Psoas muscle (tissue), 8 donors: ENCODE results near the gene MGAT5B. TPM values are rescaled to one million over a fixed set of nuclear protein-coding genes. Genes with fewer than 3 reads are reported as not detected.

Experiments used
- ATAC-seq, 4 donors: fragments of 200-7000 bp; cut with Tn5 transposase; one replicate each; pipeline ENCODE4 v1.9.1; 2020; ENCODE audit warnings: moderate library complexity in 3 of 4, mild to moderate bottlenecking in 2 of 4
- DNase-seq, 2 donors: peaks; one replicate each; pipeline ENCODE4 v3.0.0-alpha.2; 2020
- H3K27ac ChIP-seq: fragments of 200-600 bp; one replicate; pipeline ENCODE4 v1.8.0; 2022
- H3K27me3 ChIP-seq, 3 donors: fragments of 200-600 bp in 1 of 3; one replicate each; pipeline versions ENCODE4 v1.6.1 to v1.8.0; 2013 to 2022; ENCODE audit warnings: low read length in 2 of 3, mild to moderate bottlenecking in 2 of 3, moderate library complexity in 1 of 3; ENCODE audit not compliant: insufficient read depth in 3 of 3
- H3K36me3 ChIP-seq, 2 donors: fragments of 200-600 bp in 1 of 2; one replicate each; pipeline versions ENCODE4 v1.6.1 to v1.8.0; 2013 to 2022; ENCODE audit warnings: low read depth in 1 of 2, mild to moderate bottlenecking in 1 of 2, moderate library complexity in 1 of 2; ENCODE audit not compliant: insufficient read depth in 1 of 2
- H3K4me1 ChIP-seq: fragments of 200-600 bp; one replicate; pipeline ENCODE4 v1.8.0; 2022
- H3K4me3 ChIP-seq: fragments of 200-600 bp; one replicate; pipeline ENCODE4 v1.8.0; 2022; ENCODE audit warnings: mild to moderate bottlenecking
- H3K9me3 ChIP-seq: fragments of 200-600 bp; one replicate; pipeline ENCODE4 v1.8.0; 2022
- WGBS, 3 donors: extraction: QIAGEN DNeasy Blood & Tissue Kit; methylation state at CpG; one replicate each; pipeline versions ENCODE4 v1.1.6 to v1.1.7; 2013; 5-methylcytosine and 5-hydroxymethylcytosine counted together
- intact Hi-C, 2 donors: fragments of 100-400 bp; cut with DNase I; formaldehyde crosslinking; loops; one replicate each; pipeline versions ENCODE4 v1.11.0 to v1.14.2; 2022
- polyA plus RNA-seq, 3 donors: library from polyadenylated mRNA; stranded (reverse); fragments of 200-250 nt; gene quantifications; one replicate each; pipeline ENCODE4 v1.2.3, GENCODE V29; 2013
- total RNA-seq, 4 donors: library from RNA; stranded (reverse); fragmentation: NEBNext Ultra II Directional in 2 of 4; extraction: Animal tissue kit (Norgen Biotek cat#: 25700) in 2 of 4; gene quantifications; one replicate each; pipeline versions ENCODE4 v1.2.1 to v1.2.4, GENCODE V29; 2021 to 2023
- TF ChIP-seq, protein P1 (sequence below): fragments of 200-600 bp; IDR thresholded peaks from one replicate; pipeline ENCODE4 v1.8.0; 2022; ENCODE audit warnings: antibody characterized with exemption
- donor health status: healthy with polysubstance abuse.
- donor health status: DM: no; HTN: no; CAD: no; lungs with moderate emphysema.
- donor health status: Bipolar disorder and iron deficiency.
- donor health status: healthy.
- donor health status: DM: yes; HTN: yes; CAD: no.
- donor health status: DM: no; HTN: no; CAD: no.
- donor health status: DM: no; HTN: no; CAD: no.
- donor health status: DM: yes; HTN: yes; CAD: no.

MGAT5B gene
- total and polyA plus RNA-seq, 7 donors, result 0.03 to 0.34 (median 0.05) TPM; not detected in 3

- H3K36me3 ChIP-seq, result no peaks in the 10 kb centered on the region
- intact Hi-C loops, result loop anchor here (5.0 kb wide), 1 partner anchor 382 kb away; no protein-coding TSS in a partner anchor
- 54 to 62% (median 58%) methylated on average over 10 of the region's 10 CpGs for WGBS, 3 donors
- H3K9me3 ChIP-seq, result no peaks in the 10 kb centered on the region
- H3K27me3 ChIP-seq, result peaks cover 0 to 16% (median 10%) of the 10 kb centered on the region in 3 donors
- ATAC-seq (peak in 2 of 4 donors; percentile 51 to 52), DNase-seq (no peak)
- no peak overlapping the region for H3K27ac ChIP-seq
- TF ChIP-seq, protein P1, sequence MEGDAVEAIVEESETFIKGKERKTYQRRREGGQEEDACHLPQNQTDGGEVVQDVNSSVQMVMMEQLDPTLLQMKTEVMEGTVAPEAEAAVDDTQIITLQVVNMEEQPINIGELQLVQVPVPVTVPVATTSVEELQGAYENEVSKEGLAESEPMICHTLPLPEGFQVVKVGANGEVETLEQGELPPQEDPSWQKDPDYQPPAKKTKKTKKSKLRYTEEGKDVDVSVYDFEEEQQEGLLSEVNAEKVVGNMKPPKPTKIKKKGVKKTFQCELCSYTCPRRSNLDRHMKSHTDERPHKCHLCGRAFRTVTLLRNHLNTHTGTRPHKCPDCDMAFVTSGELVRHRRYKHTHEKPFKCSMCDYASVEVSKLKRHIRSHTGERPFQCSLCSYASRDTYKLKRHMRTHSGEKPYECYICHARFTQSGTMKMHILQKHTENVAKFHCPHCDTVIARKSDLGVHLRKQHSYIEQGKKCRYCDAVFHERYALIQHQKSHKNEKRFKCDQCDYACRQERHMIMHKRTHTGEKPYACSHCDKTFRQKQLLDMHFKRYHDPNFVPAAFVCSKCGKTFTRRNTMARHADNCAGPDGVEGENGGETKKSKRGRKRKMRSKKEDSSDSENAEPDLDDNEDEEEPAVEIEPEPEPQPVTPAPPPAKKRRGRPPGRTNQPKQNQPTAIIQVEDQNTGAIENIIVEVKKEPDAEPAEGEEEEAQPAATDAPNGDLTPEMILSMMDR, result no peak
- no peak overlapping the region for H3K4me3 ChIP-seq
- peaks cover 15% of the 10 kb centered on the region for H3K4me1 ChIP-seq
These were observed 3.0 kb upstream of the MGAT5B start for GRCh38 chr17:76865174-76865573.

GRCh38 chr17:76866203-76866602 lies 2.0 kb upstream of the MGAT5B start:
- Histone ChIP-seq H3K4me3 (no peak overlapping the region), H3K27ac (no peak overlapping the region), H3K4me1 (peaks cover 15% of the 10 kb centered on the region), H3K27me3 (peaks cover 0 to 27% (median 19%) of the 10 kb centered on the region in 3 donors), H3K36me3 (no peaks in the 10 kb centered on the region), H3K9me3 (no peaks in the 10 kb centered on the region)
- ATAC-seq, result no peak
- intact Hi-C loops, result loop anchor here (5.0 kb wide), 1 partner anchor 381 kb away; no protein-coding TSS in a partner anchor
- TF ChIP-seq, protein P1, result no peak
- no peak for DNase-seq
- WGBS, 3 donors, result 66 to 77% (median 67%) methylated on average over 5 of the region's 5 CpGs

- 64 to 70% (median 69%) methylated on average over 9 of the region's 9 CpGs for WGBS, 3 donors
- Histone ChIP-seq H3K27ac (no peak overlapping the region), H3K4me1 (peaks cover 15% of the 10 kb centered on the region), H3K9me3 (no peaks in the 10 kb centered on the region), H3K36me3 (no peaks in the 10 kb centered on the region), H3K4me3 (no peak overlapping the region), H3K27me3 (peaks cover 0 to 33% (median 19%) of the 10 kb centered on the region in 3 donors)
- intact Hi-C loops, result loop anchor here (1.0 to 5.0 kb wide), 2 partner anchors 189 to 380 kb away; no protein-coding TSS in a partner anchor
- TF ChIP-seq, protein P1, result no peak
- no peak for DNase-seq
- no peak for ATAC-seq
These were observed 1.2 kb upstream of the MGAT5B start for GRCh38 chr17:76866774-76867577.

DNA sequence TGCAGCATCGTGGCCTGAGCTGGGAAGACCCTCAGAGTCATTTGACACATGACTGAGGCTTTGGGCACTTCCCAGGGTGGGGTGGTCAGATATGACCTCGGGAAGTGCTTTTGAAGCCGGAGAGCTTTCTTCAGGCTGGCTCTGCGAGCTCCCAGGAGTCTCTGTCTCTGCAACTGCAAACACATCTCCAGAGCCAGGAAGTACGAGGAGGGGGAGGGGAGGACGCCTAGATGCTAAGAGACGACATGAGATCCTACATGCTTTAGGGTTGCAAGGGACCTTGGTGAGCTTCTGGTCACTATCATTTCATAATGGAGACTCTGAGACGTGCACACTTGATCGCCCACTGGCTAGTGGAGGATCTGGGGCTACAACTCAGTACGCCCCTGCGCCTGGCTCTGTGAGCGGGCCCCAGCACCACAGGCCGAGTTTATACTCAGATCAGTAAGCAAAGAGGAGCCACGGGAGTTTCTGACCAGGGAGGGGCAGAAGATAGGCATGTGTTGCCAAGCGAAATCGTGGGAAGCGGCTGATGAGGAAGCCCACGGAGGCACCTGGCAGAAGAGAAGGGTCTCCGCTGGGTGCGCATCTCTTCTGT lies 527 bp upstream of the MGAT5B start:
- Histone ChIP-seq H3K4me3 (peak overlapping the region; percentile 49), H3K4me1 (peaks cover 15% of the 10 kb centered on the region), H3K9me3 (no peaks in the 10 kb centered on the region), H3K36me3 (no peaks in the 10 kb centered on the region), H3K27ac (no peak overlapping the region), H3K27me3 (peaks cover 0 to 34% (median 19%) of the 10 kb centered on the region in 3 donors)
- 28 to 38% (median 36%) methylated on average over 20 of the region's 20 CpGs for WGBS, 3 donors
- intact Hi-C loops, result loop anchor here (1.0 to 5.0 kb wide), 3 partner anchors 189 to 380 kb away; no protein-coding TSS in a partner anchor
- DNase-seq, result no peak
- TF ChIP-seq, protein P1, result no peak
- peak in 1 of 4 donors; percentile 10 for ATAC-seq
